Measurements from ENCODE around the gene PIK3C2G.

The PIK3C2G gene

GRCh38 chr12:18457362-18457761 lies 196.0 kb downstream of the PIK3C2G start:
- Histone ChIP-seq H3K9me3 (ENCODE audit: control insufficient read depth, insufficient read depth, low read length) (no peaks in the 10 kb centered on the region), H3K9me2 (replicated peaks; ENCODE audit: control insufficient read depth, low read length) (no peaks in the 10 kb centered on the region), H3K4me1 (ENCODE audit: control insufficient read depth, low read length) (no peaks in the 10 kb centered on the region), H3K27ac (ENCODE audit: low read depth, low read length) (no peak overlapping the region), H4K20me1 (ENCODE audit: control insufficient read depth, insufficient read depth, low read depth, low read length) (no peaks in the 10 kb centered on the region), H3F3A (ENCODE audit: control insufficient read depth, insufficient read depth) (no peaks in the 10 kb centered on the region), H3K36me3 (ENCODE audit: control insufficient read depth, low read length) (no peaks in the 10 kb centered on the region), H3K79me2 (ENCODE audit: control insufficient read depth, low read length) (no peaks in the 10 kb centered on the region), H3K4me3 (ENCODE audit: low read length) (no peak overlapping the region), H3K4me2 (ENCODE audit: low read length) (no peak overlapping the region), H3K27me3 (ENCODE audit: control insufficient read depth, low read length) (no peaks in the 10 kb centered on the region)
- TF ChIP-seq CTCF (IDR thresholded peaks at IDR 0.05; ENCODE audit: low read depth, low read length, poor library complexity, severe bottlenecking), result no peak
- TF ChIP-seq EZH2phosphoT487 (IDR thresholded peaks at IDR 0.05; ENCODE audit: borderline replicate concordance, low read length), result no peak

GRCh38 chr12:18461758-18462157 lies 200.4 kb downstream of the PIK3C2G start:
- no peaks in the 10 kb centered on the region for H3K9me3 ChIP-seq (ENCODE audit: control insufficient read depth, insufficient read depth, low read length)
- no peak overlapping the region for H3K27ac ChIP-seq (ENCODE audit: low read depth, low read length)
- no peaks in the 10 kb centered on the region for H3K79me2 ChIP-seq (ENCODE audit: control insufficient read depth, low read length)
- H3K9me2 ChIP-seq (replicated peaks; ENCODE audit: control insufficient read depth, low read length), result no peaks in the 10 kb centered on the region
- TF ChIP-seq EZH2phosphoT487 (IDR thresholded peaks at IDR 0.05; ENCODE audit: borderline replicate concordance, low read length) (no peak), CTCF (IDR thresholded peaks at IDR 0.05; ENCODE audit: low read depth, low read length, poor library complexity, severe bottlenecking) (no peak)
- H4K20me1 ChIP-seq (ENCODE audit: control insufficient read depth, insufficient read depth, low read depth, low read length), result no peaks in the 10 kb centered on the region
- no peaks in the 10 kb centered on the region for H3F3A ChIP-seq (ENCODE audit: control insufficient read depth, insufficient read depth)
- H3K4me2 ChIP-seq (ENCODE audit: low read length), result no peak overlapping the region
- H3K4me3 ChIP-seq (ENCODE audit: low read length), result no peak overlapping the region
- H3K36me3 ChIP-seq (ENCODE audit: control insufficient read depth, low read length), result no peaks in the 10 kb centered on the region
- no peaks in the 10 kb centered on the region for H3K27me3 ChIP-seq (ENCODE audit: control insufficient read depth, low read length)
- no peaks in the 10 kb centered on the region for H3K4me1 ChIP-seq (ENCODE audit: control insufficient read depth, low read length)

- H3K27ac ChIP-seq (ENCODE audit: low read depth, low read length), result no peak overlapping the region
- no peaks in the 10 kb centered on the region for H4K20me1 ChIP-seq (ENCODE audit: control insufficient read depth, insufficient read depth, low read depth, low read length)
- H3K4me2 ChIP-seq (ENCODE audit: low read length), result no peak overlapping the region
- H3K9me3 ChIP-seq (ENCODE audit: control insufficient read depth, insufficient read depth, low read length), result no peaks in the 10 kb centered on the region
- no peaks in the 10 kb centered on the region for H3F3A ChIP-seq (ENCODE audit: control insufficient read depth, insufficient read depth)
- no peak overlapping the region for H3K4me3 ChIP-seq (ENCODE audit: low read length)
- no peaks in the 10 kb centered on the region for H3K27me3 ChIP-seq (ENCODE audit: control insufficient read depth, low read length)
- no peaks in the 10 kb centered on the region for H3K4me1 ChIP-seq (ENCODE audit: control insufficient read depth, low read length)
- H3K9me2 ChIP-seq (replicated peaks; ENCODE audit: control insufficient read depth, low read length), result no peaks in the 10 kb centered on the region
- no peaks in the 10 kb centered on the region for H3K36me3 ChIP-seq (ENCODE audit: control insufficient read depth, low read length)
- H3K79me2 ChIP-seq (ENCODE audit: control insufficient read depth, low read length), result no peaks in the 10 kb centered on the region
- TF ChIP-seq EZH2phosphoT487 (IDR thresholded peaks at IDR 0.05; ENCODE audit: borderline replicate concordance, low read length) (no peak), CTCF (IDR thresholded peaks at IDR 0.05; ENCODE audit: low read depth, low read length, poor library complexity, severe bottlenecking) (no peak)
These were observed 201.1 kb downstream of the PIK3C2G start for GRCh38 chr12:18462442-18462841.
